H1 (cell line): ENCODE measurements around the gene C2orf78. TPM values are rescaled to one million over a fixed set of nuclear protein-coding genes. Genes with fewer than 3 reads are reported as not detected.

Experiments used
- CTCF ChIA-PET: fragments of 300-600 bp; sonication (Branson Sonifier 250); formaldehyde crosslinking; loops from one replicate; lab custom pipeline; 2021; ENCODE audit not compliant: partially characterized antibody; lab: Charles Lee
- POLR2A ChIA-PET: fragments of 300-600 bp; sonication (Branson Sonifier 250); formaldehyde crosslinking; loops from one replicate; lab custom pipeline; 2021; ENCODE audit warnings: inconsistent platforms; ENCODE audit not compliant: partially characterized antibody; lab: Charles Lee
- DNase-seq, 2 experiments: peaks; one replicate each; pipeline versions ENCODE4 v3.0.0 to v3.0.0-alpha.2; 2010 to 2022; ENCODE audit warnings: low spot score in 2 of 2, low read depth in 1 of 2, mixed read lengths in 1 of 2
- FAIRE-seq: peaks from 2 replicates; lab custom pipeline; 2011; peaks lifted over from hg19 to GRCh38; lab: Jason Lieb, UNC
- H2AFZ ChIP-seq: 2 replicates; pipeline ENCODE4 v1.8.1; 2012; ENCODE audit warnings: low read length, inconsistent platforms
- H2AK5ac ChIP-seq: 2 replicates; pipeline ENCODE4 v1.6.1; 2013; ENCODE audit warnings: low read depth, low read length
- H2BK120ac ChIP-seq: replicated peaks from 2 replicates; pipeline ENCODE3; 2013; ENCODE audit warnings: low read depth, low read length, inconsistent platforms
- H2BK12ac ChIP-seq: 2 replicates; pipeline ENCODE4 v1.6.1; 2013; ENCODE audit warnings: low read depth, low read length
- H2BK15ac ChIP-seq: 2 replicates; pipeline ENCODE4 v1.6.1; 2013; ENCODE audit warnings: low read length
- H2BK20ac ChIP-seq: 2 replicates; pipeline ENCODE4 v1.6.1; 2013; ENCODE audit warnings: low read length
- H2BK5ac ChIP-seq: 2 replicates; pipeline ENCODE4 v1.6.1; 2013; ENCODE audit warnings: low read depth, low read length
- H3K14ac ChIP-seq: 2 replicates; pipeline ENCODE4 v1.6.1; 2013; ENCODE audit warnings: inconsistent platforms; ENCODE audit not compliant: insufficient read length
- H3K18ac ChIP-seq: 2 replicates; pipeline ENCODE4 v1.6.1; 2013; ENCODE audit warnings: low read length; ENCODE audit errors: extremely low read depth
- H3K23ac ChIP-seq: 2 replicates; pipeline ENCODE4 v1.6.1; 2013; ENCODE audit warnings: inconsistent platforms; ENCODE audit not compliant: insufficient read length
- H3K23me2 ChIP-seq: 2 replicates; pipeline ENCODE4 v1.6.1; 2013; ENCODE audit warnings: low read depth, low read length
- H3K27ac ChIP-seq: 2 replicates; pipeline ENCODE4 v1.6.1; 2011; ENCODE audit warnings: low read depth, low read length, inconsistent platforms
- H3K27me3 ChIP-seq, 4 experiments: replicated peaks in 1 of 4; 1 replicate in 1 of 4; 2 replicates in 3 of 4; pipeline versions ENCODE4 v1.6.1 to v1.8.1; 2011 to 2013; ENCODE audit warnings: low read length in 3 of 4, mild to moderate bottlenecking in 3 of 4, inconsistent platforms in 2 of 4, mixed read lengths in 2 of 4, moderate library complexity in 1 of 4; ENCODE audit not compliant: control insufficient read depth in 3 of 4, insufficient read depth in 3 of 4; ENCODE audit errors: extremely low read depth in 1 of 4
- H3K36me3 ChIP-seq, 4 experiments: 2 replicates each; pipeline versions ENCODE4 v1.6.1 to v1.8.1; 2011 to 2013; ENCODE audit warnings: mild to moderate bottlenecking in 4 of 4, low read length in 3 of 4, moderate library complexity in 2 of 4, control low read depth in 1 of 4, inconsistent platforms in 1 of 4; ENCODE audit not compliant: insufficient read depth in 4 of 4, control insufficient read depth in 2 of 4
- H3K4ac ChIP-seq: replicated peaks from 2 replicates; pipeline ENCODE3; 2013; ENCODE audit warnings: low read length, low read depth, mixed read lengths, inconsistent platforms; ENCODE audit not compliant: insufficient read length
- H3K4me1 ChIP-seq, 4 experiments: replicated peaks in 1 of 4; 1 replicate in 1 of 4; 2 replicates in 3 of 4; pipeline versions ENCODE4 v1.6.1 to v1.8.1; 2011 to 2013; ENCODE audit warnings: low read length in 3 of 4, inconsistent platforms in 2 of 4, mixed read lengths in 1 of 4; ENCODE audit not compliant: insufficient read depth in 4 of 4, control insufficient read depth in 3 of 4
- H3K4me2 ChIP-seq, 2 experiments: 2 replicates each; pipeline versions ENCODE4 v1.6.1 to v1.8.1; 2011 to 2013; ENCODE audit warnings: low read depth in 2 of 2, low read length in 2 of 2, control low read depth in 1 of 2, inconsistent platforms in 1 of 2, mild to moderate bottlenecking in 1 of 2; ENCODE audit not compliant: insufficient read depth in 1 of 2
- H3K4me3 ChIP-seq, 4 experiments: fragments of 200-600, 300-600 bp in 1 of 4; sonication (generic), shearing (Covaris generic), sonication (Bioruptor Twin) in 1 of 4; 2 replicates each; pipeline versions ENCODE4 v1.5.1 to v1.8.1; 2011 to 2016; ENCODE audit warnings: low read length in 4 of 4, low read depth in 3 of 4, control low read depth in 2 of 4, inconsistent platforms in 2 of 4, mild to moderate bottlenecking in 2 of 4, mixed read lengths in 1 of 4, moderate library complexity in 1 of 4; ENCODE audit not compliant: insufficient read depth in 2 of 4; ENCODE audit errors: extremely low read depth in 1 of 4
- H3K56ac ChIP-seq: replicated peaks from 2 replicates; pipeline ENCODE3; 2013; ENCODE audit warnings: low read depth, mild to moderate bottlenecking, mixed read lengths, low read length, inconsistent platforms; ENCODE audit not compliant: insufficient read length
- H3K79me1 ChIP-seq: 2 replicates; pipeline ENCODE4 v1.6.1; 2013; ENCODE audit warnings: low read depth, low read length, control low read depth
- H3K79me2 ChIP-seq, 2 experiments: 2 replicates each; pipeline versions ENCODE4 v1.6.1 to v1.8.1; 2012 to 2013; ENCODE audit warnings: low read length in 2 of 2, mild to moderate bottlenecking in 2 of 2, inconsistent platforms in 1 of 2; ENCODE audit not compliant: insufficient read depth in 2 of 2, control insufficient read depth in 1 of 2
- H3K9ac ChIP-seq, 4 experiments: replicated peaks in 1 of 4; 1 replicate in 1 of 4; 2 replicates in 3 of 4; pipeline versions ENCODE4 v1.6.1 to v1.8.1; 2011 to 2013; ENCODE audit warnings: low read depth in 3 of 4, low read length in 3 of 4, control low read depth in 2 of 4, mild to moderate bottlenecking in 2 of 4, moderate library complexity in 2 of 4, inconsistent platforms in 1 of 4; ENCODE audit errors: extremely low read depth in 1 of 4
- H3K9me3 ChIP-seq, 2 experiments: 2 replicates each; pipeline versions ENCODE4 v1.6.1 to v1.8.1; 2012 to 2013; ENCODE audit warnings: mild to moderate bottlenecking in 2 of 2, moderate library complexity in 2 of 2, control low read depth in 1 of 2, inconsistent platforms in 1 of 2, low read depth in 1 of 2, low read length in 1 of 2, mixed read lengths in 1 of 2; ENCODE audit not compliant: insufficient read depth in 2 of 2
- H4K20me1 ChIP-seq, 2 experiments: replicated peaks in 1 of 2; 2 replicates each; pipeline versions ENCODE3 to v1.8.1; 2011 to 2013; ENCODE audit warnings: inconsistent platforms in 2 of 2, low read length in 2 of 2, mild to moderate bottlenecking in 1 of 2; ENCODE audit not compliant: insufficient read depth in 2 of 2, control insufficient read depth in 1 of 2
- H4K5ac ChIP-seq: 2 replicates; pipeline ENCODE4 v1.6.1; 2013; ENCODE audit warnings: low read length, low read depth, mixed read lengths, inconsistent platforms; ENCODE audit not compliant: insufficient read length
- H4K8ac ChIP-seq: 2 replicates; pipeline ENCODE4 v1.8.0; 2013; ENCODE audit warnings: mild to moderate bottlenecking, moderate library complexity, low read length, inconsistent platforms; ENCODE audit not compliant: insufficient read depth; ENCODE audit errors: extremely low read depth
- H4K91ac ChIP-seq: replicated peaks from 2 replicates; pipeline ENCODE3; 2013; ENCODE audit warnings: low read length, mixed read lengths, inconsistent platforms; ENCODE audit not compliant: insufficient read length
- ASH2L ChIP-seq: fragments of 200-600, 300-600 bp; sonication (generic); IDR thresholded peaks from one replicate; pipeline ENCODE4 v1.7.1; 2017; ENCODE audit warnings: low read length
- CBX8 ChIP-seq: fragments of 300-800, 300-1000 bp; sonication (generic); IDR thresholded peaks from 2 replicates; pipeline ENCODE4 v1.7.1; 2016; ENCODE audit warnings: low read depth, low read length, borderline replicate concordance
- CEBPB ChIP-seq: IDR thresholded peaks from 2 replicates; pipeline ENCODE4 v1.6.1; 2012; ENCODE audit warnings: low read depth, low read length
- CHD1 ChIP-seq: IDR thresholded peaks from 2 replicates; pipeline ENCODE4 v1.6.1; 2012; ENCODE audit warnings: low read depth, low read length, improper control_type of control experiment
- EGR1 ChIP-seq: IDR thresholded peaks from 2 replicates; pipeline ENCODE4 v1.6.1; 2011; ENCODE audit warnings: low read depth, low read length, borderline replicate concordance
- JUN ChIP-seq: IDR thresholded peaks from 2 replicates; pipeline ENCODE4 v1.6.1; 2011; ENCODE audit warnings: low read depth, mild to moderate bottlenecking, improper control_type of control experiment, low read length
- KDM4A ChIP-seq: IDR thresholded peaks from one replicate; pipeline ENCODE4 v1.7.1; 2012; ENCODE audit warnings: low read depth, mild to moderate bottlenecking, moderate library complexity, low read length, inconsistent platforms; ENCODE audit not compliant: severe bottlenecking
- RXRA ChIP-seq: IDR thresholded peaks from 2 replicates; pipeline ENCODE4 v1.6.1; 2011; ENCODE audit warnings: low read depth, mild to moderate bottlenecking, low read length, moderate library complexity; ENCODE audit not compliant: insufficient read depth
- SP2 ChIP-seq: IDR thresholded peaks from 2 replicates; pipeline ENCODE4 v1.6.1; 2012; ENCODE audit warnings: mild to moderate bottlenecking, low read length, inconsistent platforms
- SRF ChIP-seq: IDR thresholded peaks from 2 replicates; pipeline ENCODE4 v1.6.1; 2011; ENCODE audit warnings: mild to moderate bottlenecking, low read depth, low read length, moderate library complexity
- WGBS, 2 experiments: shearing (Covaris generic) in 1 of 2; methylation state at CpG; one replicate each; pipeline versions ENCODE4 v1.1.6 to v1.1.7; 2013 to 2015; ENCODE audit warnings: low lambda C conversion rate in 2 of 2, mixed read lengths in 2 of 2, inconsistent platforms in 1 of 2, low coverage in 1 of 2, missing lambda C conversion rate in 1 of 2; ENCODE audit not compliant: insufficient replicate concordance in 2 of 2, insufficient coverage in 1 of 2, insufficient read length in 1 of 2; ENCODE audit errors: extremely low coverage in 1 of 2, missing lambda C conversion rate in 1 of 2; 5-methylcytosine and 5-hydroxymethylcytosine counted together
- polyA plus RNA-seq, 7 experiments: library from polyadenylated mRNA; depleted of rRNA in 3 of 7; stranded (reverse) in 5 of 7; unstranded in 2 of 7; fragments of >200 nt in 5 of 7; fragments of 200-250 nt in 2 of 7; gene quantifications; 1 replicate in 5 of 7; 2 replicates in 1 of 7; 4 replicates in 1 of 7; pipeline versions ENCODE4 v1.2.1 to v1.2.3, GENCODE V29; 2011 to 2013; ENCODE audit warnings: missing spikeins in 2 of 7, mixed read lengths in 2 of 7
- total RNA-seq: library from RNA; stranded (reverse); fragmentation: NEBNext Ultra II Directional; extraction: Animal tissue kit (Norgen Biotek cat#: 25700); gene quantifications from 2 replicates; pipeline ENCODE4 v1.2.1, GENCODE V29; 2021

C2orf78 gene
- total and polyA plus RNA-seq, 2 of the 8 experiments (the other 6 are each of a cell fraction or from before 2014, with no cell fraction given): 0.39 to 0.89 TPM

- no peak overlapping the region for H2BK20ac ChIP-seq
- no peak overlapping the region for H2BK5ac ChIP-seq
- FAIRE-seq: no peak
- no peaks in the 10 kb centered on the region for H3K23me2 ChIP-seq
- no peak overlapping the region for H3K27ac ChIP-seq
- peaks cover 3% of the 10 kb centered on the region; the same call in 1 of the 2 replicates for H3K79me1 ChIP-seq
- H4K8ac ChIP-seq: no peak overlapping the region
- TF ChIP-seq RXRA (no peak), SP2 (no peak), KDM4A (no peak), ASH2L (no peak), CHD1 (no peak), JUN (no peak), EGR1 (no peak), CBX8 (no peak), SRF (no peak), CEBPB (no peak)
- H3K4me3 ChIP-seq: no peak overlapping the region
- no peaks in the 10 kb centered on the region for H3K27me3 ChIP-seq
- H2BK15ac ChIP-seq: no peak overlapping the region
- no peak overlapping the region for H2BK12ac ChIP-seq
- POLR2A ChIA-PET: interaction anchor here (0.6 kb wide), 2 partner anchors 85 to 416 kb away, joined by 3 to 4 read pairs; no protein-coding TSS in a partner anchor
- H3K4me2 ChIP-seq: no peak overlapping the region
- H3K23ac ChIP-seq: no peak overlapping the region
- no peak overlapping the region for H2AK5ac ChIP-seq
- H3K18ac ChIP-seq: no peak overlapping the region
- H2BK120ac ChIP-seq: no peak overlapping the region
- no peak overlapping the region for H4K5ac ChIP-seq
- no peak overlapping the region for H3K4ac ChIP-seq
- H3K56ac ChIP-seq: no peak overlapping the region
- peaks cover 7 to 51% (median 29%) of the 10 kb centered on the region in 4 experiments for H3K36me3 ChIP-seq
- no peaks in the 10 kb centered on the region for H3K4me1 ChIP-seq
- no peak overlapping the region for H4K91ac ChIP-seq
- H3K9me3 ChIP-seq: no peaks in the 10 kb centered on the region
- no peak overlapping the region for H3K9ac ChIP-seq
- no peak for DNase-seq
- WGBS, 2 experiments: 94% methylated on average over 1 of the region's 1 CpG; no CpG with 5 or more reads in 1 of the 2 experiments
- no peaks in the 10 kb centered on the region for H3K79me2 ChIP-seq
- CTCF ChIA-PET: no interaction called here
- H3K14ac ChIP-seq: no peak overlapping the region
- no peak overlapping the region for H2AFZ ChIP-seq
- H4K20me1 ChIP-seq: peaks cover 0 to 2% of the 10 kb centered on the region in 2 experiments
Observed at GRCh38 chr2:73766349-73766748, 17.6 kb upstream of the C2orf78 start.
